Measurements from ENCODE around the gene KIF26A.

KIF26A gene

DNA sequence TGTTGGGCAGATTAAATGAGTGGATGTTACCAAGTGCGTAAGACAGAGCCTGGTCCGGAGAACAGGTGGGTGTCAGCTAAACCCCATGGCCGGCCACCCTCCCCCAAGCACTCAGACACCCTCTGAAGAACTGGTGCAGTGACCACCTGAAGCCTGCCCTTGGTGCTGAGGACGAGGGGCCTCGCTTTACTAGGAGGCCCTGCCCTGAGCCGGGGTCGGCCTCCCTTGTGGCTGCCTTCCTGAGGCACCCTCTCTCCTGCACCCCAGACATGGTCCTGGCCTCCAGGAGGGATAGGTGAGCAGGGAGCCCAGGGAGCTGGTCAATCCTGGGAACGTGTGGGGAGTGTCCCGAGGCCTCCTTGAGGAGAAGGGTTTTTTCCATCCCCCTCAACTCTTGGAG, 4.9 kb upstream of the KIF26A start:
- no peak for DNase-seq

DNA sequence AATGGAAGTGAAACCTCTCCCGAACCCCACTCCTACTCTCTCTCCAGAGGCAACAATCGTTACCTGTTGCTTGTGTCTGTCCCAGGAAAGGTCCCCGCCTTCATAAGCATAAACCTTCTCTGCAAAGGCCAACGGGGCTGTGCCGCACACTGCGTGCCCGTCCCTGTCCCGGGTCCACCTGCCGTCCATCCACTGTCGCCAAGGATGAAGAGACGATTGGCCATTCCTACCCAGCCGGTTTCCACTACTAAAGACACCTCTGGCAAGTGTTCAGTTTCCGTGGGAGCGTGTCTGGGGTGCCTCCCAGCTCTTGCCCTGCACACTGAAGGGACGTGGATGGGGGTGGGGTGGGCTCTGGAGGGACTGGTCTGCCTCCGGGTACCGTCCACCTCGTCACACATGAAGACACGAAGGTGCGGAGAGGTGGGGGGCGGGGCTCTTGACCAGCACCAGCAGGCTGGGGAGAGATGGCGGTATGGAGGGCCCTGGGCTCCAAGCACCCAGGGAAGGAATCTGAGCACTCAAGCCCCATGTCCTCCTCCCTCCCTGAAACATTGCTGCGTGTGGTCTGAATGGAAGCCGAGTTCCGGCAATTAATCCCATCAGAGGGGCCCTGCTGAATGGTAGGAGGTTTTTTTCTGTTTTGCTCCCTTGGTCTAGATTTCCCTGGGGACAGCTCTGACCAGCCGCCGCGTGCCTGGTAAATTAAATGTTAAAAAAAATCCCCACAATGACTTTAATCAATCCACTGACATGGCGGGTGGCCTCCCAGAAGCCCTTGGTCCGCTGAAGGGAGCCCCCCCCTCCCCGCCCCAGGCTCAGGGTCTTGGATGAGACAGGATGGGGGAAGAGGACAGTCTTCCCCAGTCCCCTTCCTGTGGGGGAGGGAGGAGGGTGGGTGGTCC, 4.1 kb upstream of the KIF26A start:
- DNase-seq = no peak

- no peak for DNase-seq
These were observed 3.1 kb upstream of the KIF26A start for GRCh38 chr14:104135121-104135903.

- no peak for DNase-seq
These were observed 2.4 kb upstream of the KIF26A start for GRCh38 chr14:104135904-104136471.

GRCh38 chr14:104136472-104137296, 1.7 kb upstream of the KIF26A start:
- no peak for DNase-seq

- DNase-seq = peak; percentile 42 to 69
These were observed 890 bp upstream of the KIF26A start for GRCh38 chr14:104137297-104138097.

DNA sequence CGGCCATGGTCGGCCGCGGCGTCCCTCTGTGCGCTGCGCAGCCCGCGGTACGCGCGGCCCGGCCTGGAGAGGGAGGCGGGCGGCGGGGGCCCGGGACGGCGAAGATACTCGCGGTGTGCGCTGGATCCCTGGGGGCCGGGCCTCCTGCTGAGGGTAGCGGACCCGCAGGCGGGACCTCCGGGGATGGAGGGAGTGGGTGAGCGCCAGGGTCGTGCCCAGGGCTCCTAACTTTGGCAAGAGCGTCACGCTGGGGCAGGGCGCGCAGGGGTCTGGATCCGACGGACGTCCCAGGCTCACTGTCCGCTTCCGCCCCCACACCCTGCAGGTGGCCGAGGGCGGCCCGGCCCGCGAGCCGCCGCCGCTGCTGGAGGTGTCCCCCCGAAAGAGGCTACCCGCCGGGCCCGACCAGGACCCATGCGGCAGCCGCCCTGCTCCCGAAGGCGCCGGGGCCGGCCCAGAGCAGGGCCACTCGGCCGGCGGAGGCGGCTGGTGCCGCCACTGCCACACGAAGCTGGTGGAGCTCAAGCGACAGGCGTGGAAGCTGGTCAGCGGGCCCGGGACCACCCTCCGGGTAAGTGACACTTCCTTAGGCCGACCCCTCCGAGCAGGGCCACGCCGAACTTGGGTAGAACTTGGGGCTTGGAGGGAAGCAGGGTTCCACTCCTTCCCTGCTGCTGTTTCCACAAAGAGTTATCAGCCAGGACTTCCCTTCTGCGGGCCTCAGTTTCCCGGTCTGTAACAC, 502 bp downstream of the KIF26A start:
- no peak for DNase-seq

GRCh38 chr14:104139460-104140212, 1.2 kb downstream of the KIF26A start:
- DNase-seq = no peak

- no peak for DNase-seq
These were observed 1.8 kb downstream of the KIF26A start for GRCh38 chr14:104140213-104140462.

- DNase-seq = no peak
These were observed 2.3 kb downstream of the KIF26A start for GRCh38 chr14:104140463-104141331.

- DNase-seq = no peak
These were observed 3.3 kb downstream of the KIF26A start for GRCh38 chr14:104141621-104142091.

GRCh38 chr14:104142136-104142945, 4.0 kb downstream of the KIF26A start:
- DNase-seq = no peak

GRCh38 chr14:104142946-104143470, 4.6 kb downstream of the KIF26A start:
- DNase-seq = no peak

DNA sequence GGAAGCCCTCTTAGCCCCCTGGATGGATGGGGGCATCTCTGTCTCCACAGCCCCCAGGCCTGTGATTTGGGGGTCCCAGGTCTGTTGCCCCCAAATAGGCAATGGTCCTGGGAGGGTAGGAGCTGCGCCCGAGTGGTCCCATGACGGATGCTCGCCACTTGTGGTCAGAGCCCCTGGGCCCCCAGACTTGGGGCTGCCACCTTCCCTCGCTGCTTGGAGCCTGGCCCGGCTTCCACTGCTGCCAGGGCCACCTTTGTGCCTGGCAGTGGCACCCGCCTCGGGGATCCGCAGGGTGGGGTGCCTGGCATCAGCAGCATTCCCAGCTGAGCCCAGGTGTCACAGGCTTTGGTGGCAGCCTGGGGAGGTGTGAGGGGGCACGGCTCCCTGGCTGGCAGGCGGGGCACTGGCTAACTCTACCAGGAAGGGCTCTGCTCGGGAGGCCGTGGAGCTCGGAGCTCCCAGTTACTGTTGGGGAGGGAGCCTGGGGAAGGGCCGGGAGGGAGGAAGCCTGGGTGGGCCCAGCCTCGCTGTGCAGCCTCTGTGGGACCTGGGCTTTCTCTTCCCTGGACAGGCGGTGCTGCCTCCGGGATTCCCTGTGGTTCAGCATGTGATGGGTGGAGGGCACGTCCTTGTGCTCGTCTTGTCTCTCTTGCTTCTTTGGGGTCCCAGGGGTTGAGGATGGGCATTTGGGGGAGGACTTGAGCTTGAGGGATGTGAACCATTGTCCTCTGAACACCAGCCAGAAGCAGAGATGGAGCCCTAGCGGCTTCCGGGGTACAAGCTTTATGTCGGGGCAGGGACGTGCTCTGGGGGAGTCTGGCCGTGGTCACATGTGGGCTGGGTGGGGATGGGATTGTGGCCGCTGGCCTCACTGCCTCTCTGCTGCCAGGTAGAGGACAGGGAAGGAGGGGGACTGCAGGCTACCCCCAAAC, 5.4 kb downstream of the KIF26A start:
- no peak for DNase-seq

- no peak for DNase-seq
These were observed 6.0 kb downstream of the KIF26A start for GRCh38 chr14:104144453-104144790.

- DNase-seq = no peak
These were observed 6.8 kb downstream of the KIF26A start for GRCh38 chr14:104144911-104145825.
